NCI-H446 (cell line): ENCODE results near the gene DOCK10.
A peak's percentile ranks its signal among the peaks of the same experiment; 100 is the strongest.
"Not testable (repeated sequence)": the region's sequence is repeated elsewhere in the genome, so short reads cannot be mapped to it uniquely, and the experiment has no call there.

Source experiments
- DNase-seq, 2 experiments: peaks; one replicate each; lab custom pipeline; 2025; lab: John Stamatoyannopoulos, UW

Gene DOCK10

GRCh38 chr2:224918626-224919471 lies 123.4 kb downstream of the DOCK10 start:
- no peak for DNase-seq

GRCh38 chr2:224917246-224917645 lies 125.0 kb downstream of the DOCK10 start:
- DNase-seq, result not testable (repeated sequence)

- no peak for DNase-seq
Observed at GRCh38 chr2:224915136-224915535, 127.1 kb downstream of the DOCK10 start.

- DNase-seq, result no peak
Observed at GRCh38 chr2:224910574-224910925, 131.7 kb downstream of the DOCK10 start.

GRCh38 chr2:224909885-224910573 lies 132.2 kb downstream of the DOCK10 start:
- DNase-seq, result peak in 1 of 2 experiments; percentile 55

- no peak for DNase-seq
Observed at GRCh38 chr2:224908818-224909217, 133.4 kb downstream of the DOCK10 start.

- no peak for DNase-seq
Observed at GRCh38 chr2:224904381-224904780, 137.9 kb downstream of the DOCK10 start.

GRCh38 chr2:224903621-224904020 lies 138.6 kb downstream of the DOCK10 start:
- no peak for DNase-seq

- peak in 1 of 2 experiments; percentile 2 for DNase-seq
Observed at GRCh38 chr2:224901121-224901676, 141.1 kb downstream of the DOCK10 start.

GRCh38 chr2:224895377-224895776 lies 146.9 kb downstream of the DOCK10 start:
- no peak for DNase-seq

GRCh38 chr2:224894356-224894755 lies 147.9 kb downstream of the DOCK10 start:
- no peak for DNase-seq

- DNase-seq, result no peak
Observed at GRCh38 chr2:224893848-224894247, 148.4 kb downstream of the DOCK10 start.

- no peak for DNase-seq
Observed at GRCh38 chr2:224892574-224893204, 149.6 kb downstream of the DOCK10 start.

GRCh38 chr2:224890372-224890771 lies 151.9 kb downstream of the DOCK10 start:
- DNase-seq, result no peak

GRCh38 chr2:224887141-224887540 lies 155.1 kb downstream of the DOCK10 start:
- DNase-seq, result no peak

GRCh38 chr2:224885836-224886547 lies 156.3 kb downstream of the DOCK10 start:
- no peak for DNase-seq

GRCh38 chr2:224885291-224885690 lies 157.0 kb downstream of the DOCK10 start:
- no peak for DNase-seq

- peak in 1 of 2 experiments; percentile 15 for DNase-seq
Observed at GRCh38 chr2:224884188-224884587, 158.1 kb downstream of the DOCK10 start.

- DNase-seq, result no peak
Observed at GRCh38 chr2:224883700-224884099, 158.6 kb downstream of the DOCK10 start.

GRCh38 chr2:224883172-224883516 lies 159.1 kb downstream of the DOCK10 start:
- no peak for DNase-seq

GRCh38 chr2:224882291-224883171 lies 159.7 kb downstream of the DOCK10 start:
- DNase-seq, result peak in 1 of 2 experiments; percentile 9
